Panc1 (cell line): ENCODE data around the gene FRMD7.

Experiments used
- POLR2AphosphoS5 ChIP-seq: IDR thresholded peaks from 2 replicates; pipeline ENCODE4 v1.6.1; 2012; ENCODE audit warnings: mild to moderate bottlenecking, low read depth, low read length, moderate library complexity
- SIN3A ChIP-seq: IDR thresholded peaks from 2 replicates; pipeline ENCODE4 v1.6.1; 2012; ENCODE audit warnings: low read depth, mild to moderate bottlenecking, low read length, moderate library complexity, borderline replicate concordance; ENCODE audit not compliant: insufficient read depth
- TCF7L2 ChIP-seq: IDR thresholded peaks from 2 replicates; pipeline ENCODE4 v1.6.1; 2011; ENCODE audit warnings: mild to moderate bottlenecking, low read depth, low read length, inconsistent platforms
- TF ChIP-seq, protein P1 (sequence below): fragments of 450-650 bp; IDR thresholded peaks from 2 replicates; pipeline ENCODE4 v1.5.1; 2017; ENCODE audit warnings: mild to moderate bottlenecking
- TF ChIP-seq, protein P2 (sequence below), 2 experiments: IDR thresholded peaks; 2 replicates each; pipeline ENCODE4 v1.6.1; 2011 to 2012; ENCODE audit warnings: low read depth in 2 of 2, control low read depth in 1 of 2, low read length in 1 of 2, mild to moderate bottlenecking in 1 of 2, moderate library complexity in 1 of 2; ENCODE audit not compliant: insufficient read depth in 1 of 2

DNA sequence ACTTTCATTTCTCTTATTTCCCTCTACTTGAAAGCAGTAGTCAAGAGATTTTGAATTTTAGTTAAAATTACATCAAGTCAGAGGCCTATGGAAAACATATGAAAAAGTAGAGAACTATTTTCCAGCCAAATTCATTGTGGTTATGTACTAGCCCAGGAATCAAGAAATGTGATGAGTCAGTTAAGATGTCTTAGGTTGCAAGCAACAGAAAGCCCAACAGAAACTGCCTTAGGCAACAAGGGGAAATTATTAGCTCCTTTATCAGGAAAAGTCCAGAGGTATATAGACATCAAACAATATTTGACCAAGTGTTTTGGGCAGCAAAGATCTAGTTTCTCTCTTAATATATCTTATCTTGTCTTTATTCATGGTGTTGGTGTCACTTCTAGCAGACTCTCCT lies 37.8 kb upstream of the FRMD7 start:
- TF ChIP-seq, protein P1, sequence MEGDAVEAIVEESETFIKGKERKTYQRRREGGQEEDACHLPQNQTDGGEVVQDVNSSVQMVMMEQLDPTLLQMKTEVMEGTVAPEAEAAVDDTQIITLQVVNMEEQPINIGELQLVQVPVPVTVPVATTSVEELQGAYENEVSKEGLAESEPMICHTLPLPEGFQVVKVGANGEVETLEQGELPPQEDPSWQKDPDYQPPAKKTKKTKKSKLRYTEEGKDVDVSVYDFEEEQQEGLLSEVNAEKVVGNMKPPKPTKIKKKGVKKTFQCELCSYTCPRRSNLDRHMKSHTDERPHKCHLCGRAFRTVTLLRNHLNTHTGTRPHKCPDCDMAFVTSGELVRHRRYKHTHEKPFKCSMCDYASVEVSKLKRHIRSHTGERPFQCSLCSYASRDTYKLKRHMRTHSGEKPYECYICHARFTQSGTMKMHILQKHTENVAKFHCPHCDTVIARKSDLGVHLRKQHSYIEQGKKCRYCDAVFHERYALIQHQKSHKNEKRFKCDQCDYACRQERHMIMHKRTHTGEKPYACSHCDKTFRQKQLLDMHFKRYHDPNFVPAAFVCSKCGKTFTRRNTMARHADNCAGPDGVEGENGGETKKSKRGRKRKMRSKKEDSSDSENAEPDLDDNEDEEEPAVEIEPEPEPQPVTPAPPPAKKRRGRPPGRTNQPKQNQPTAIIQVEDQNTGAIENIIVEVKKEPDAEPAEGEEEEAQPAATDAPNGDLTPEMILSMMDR: no peak
- no peak for TF ChIP-seq POLR2AphosphoS5
- TF ChIP-seq SIN3A: no peak
- TF ChIP-seq TCF7L2: no peak
- TF ChIP-seq, protein P2, sequence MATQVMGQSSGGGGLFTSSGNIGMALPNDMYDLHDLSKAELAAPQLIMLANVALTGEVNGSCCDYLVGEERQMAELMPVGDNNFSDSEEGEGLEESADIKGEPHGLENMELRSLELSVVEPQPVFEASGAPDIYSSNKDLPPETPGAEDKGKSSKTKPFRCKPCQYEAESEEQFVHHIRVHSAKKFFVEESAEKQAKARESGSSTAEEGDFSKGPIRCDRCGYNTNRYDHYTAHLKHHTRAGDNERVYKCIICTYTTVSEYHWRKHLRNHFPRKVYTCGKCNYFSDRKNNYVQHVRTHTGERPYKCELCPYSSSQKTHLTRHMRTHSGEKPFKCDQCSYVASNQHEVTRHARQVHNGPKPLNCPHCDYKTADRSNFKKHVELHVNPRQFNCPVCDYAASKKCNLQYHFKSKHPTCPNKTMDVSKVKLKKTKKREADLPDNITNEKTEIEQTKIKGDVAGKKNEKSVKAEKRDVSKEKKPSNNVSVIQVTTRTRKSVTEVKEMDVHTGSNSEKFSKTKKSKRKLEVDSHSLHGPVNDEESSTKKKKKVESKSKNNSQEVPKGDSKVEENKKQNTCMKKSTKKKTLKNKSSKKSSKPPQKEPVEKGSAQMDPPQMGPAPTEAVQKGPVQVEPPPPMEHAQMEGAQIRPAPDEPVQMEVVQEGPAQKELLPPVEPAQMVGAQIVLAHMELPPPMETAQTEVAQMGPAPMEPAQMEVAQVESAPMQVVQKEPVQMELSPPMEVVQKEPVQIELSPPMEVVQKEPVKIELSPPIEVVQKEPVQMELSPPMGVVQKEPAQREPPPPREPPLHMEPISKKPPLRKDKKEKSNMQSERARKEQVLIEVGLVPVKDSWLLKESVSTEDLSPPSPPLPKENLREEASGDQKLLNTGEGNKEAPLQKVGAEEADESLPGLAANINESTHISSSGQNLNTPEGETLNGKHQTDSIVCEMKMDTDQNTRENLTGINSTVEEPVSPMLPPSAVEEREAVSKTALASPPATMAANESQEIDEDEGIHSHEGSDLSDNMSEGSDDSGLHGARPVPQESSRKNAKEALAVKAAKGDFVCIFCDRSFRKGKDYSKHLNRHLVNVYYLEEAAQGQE (IDR thresholded peaks at IDR 0.05; ENCODE audit: insufficient read depth in 1 of 2, low read depth in 2 of 2, low read length in 1 of 2): no peak
